Activated CD4-positive, CD25-positive, alpha-beta regulatory T cell treated with anti-CD3 and anti-CD28 coated beads, Interleukin-2, amount 50 U/mL, for 24 hours (primary cell): Measurements from ENCODE around the gene AGRP.
"Not testable (repeated sequence)": the region's sequence is repeated elsewhere in the genome, so short reads cannot be mapped to it uniquely, and the experiment has no call there.

ENCODE experiments used
- ATAC-seq, 2 donors: fragments of 150-1000 bp; cut with Tn5 transposase; one replicate each; pipeline ENCODE4 v1.10.0; 2021; ENCODE audit warnings: mild to moderate bottlenecking in 1 of 2, moderate library complexity in 1 of 2

Gene AGRP

GRCh38 chr16:67504031-67505021 lies 21.0 kb upstream of the AGRP start:
- peak; percentile 70 to 77 for ATAC-seq

GRCh38 chr16:67499106-67499505 lies 15.8 kb upstream of the AGRP start:
- ATAC-seq = no peak

- no peak for ATAC-seq
These were observed 7.2 kb upstream of the AGRP start for GRCh38 chr16:67490335-67491096.

- no peak for ATAC-seq
These were observed 6.2 kb upstream of the AGRP start for GRCh38 chr16:67489401-67490083.

- not testable (repeated sequence) for ATAC-seq
These were observed 4.2 kb upstream of the AGRP start for GRCh38 chr16:67487561-67487960.

GRCh38 chr16:67486805-67487204 lies 3.5 kb upstream of the AGRP start:
- ATAC-seq = no peak

- ATAC-seq = no peak
These were observed 581 bp upstream of the AGRP start for GRCh38 chr16:67483731-67484525.

GRCh38 chr16:67482233-67482924 lies 968 bp downstream of the AGRP start:
- ATAC-seq = no peak

- ATAC-seq = peak; percentile 7 to 14
These were observed 1.6 kb downstream of the AGRP start for GRCh38 chr16:67481561-67482232.

- peak; percentile 93 to 95 for ATAC-seq
These were observed 2.4 kb downstream of the AGRP start, which contains the start of gene ATP6V0D1 for GRCh38 chr16:67480833-67481560. TSS of gene ATP6V0D1 (minus strand) at chr16:67481157. CDS start at chr16:67481086, 71 bp downstream.

GRCh38 chr16:67477960-67478554 lies 5.3 kb downstream of the AGRP start:
- no peak for ATAC-seq

GRCh38 chr16:67474551-67475455 lies 8.5 kb downstream of the AGRP start:
- no peak for ATAC-seq

- no peak for ATAC-seq
These were observed 11.5 kb downstream of the AGRP start for GRCh38 chr16:67471758-67472384.

GRCh38 chr16:67470359-67470758 lies 13.0 kb downstream of the AGRP start:
- ATAC-seq = no peak

- ATAC-seq = no peak
These were observed 14.6 kb downstream of the AGRP start for GRCh38 chr16:67468731-67469130.

GRCh38 chr16:67466581-67466980 lies 16.8 kb downstream of the AGRP start:
- no peak for ATAC-seq

GRCh38 chr16:67464565-67464964 lies 18.8 kb downstream of the AGRP start:
- ATAC-seq = no peak

GRCh38 chr16:67463691-67464090 lies 19.7 kb downstream of the AGRP start:
- ATAC-seq = no peak
